Inflammatory macrophage (primary cell): ENCODE measurements around the gene RASL10A.

ENCODE experiments used
- DNase-seq, 2 donors: peaks; one replicate each; pipeline ENCODE4 v3.0.0-alpha.2; 2020 to 2022

Gene RASL10A

GRCh38 chr22:29338398-29338797 is 22.9 kb upstream of the RASL10A start:
- no peak for DNase-seq

- no peak for DNase-seq
These were observed 22.3 kb upstream of the RASL10A start for GRCh38 chr22:29337631-29338284.

GRCh38 chr22:29336751-29337490 is 21.4 kb upstream of the RASL10A start:
- peak; percentile 37 to 61 for DNase-seq

- DNase-seq, result no peak
These were observed 20.2 kb upstream of the RASL10A start for GRCh38 chr22:29335656-29336055.

GRCh38 chr22:29334696-29335344 is 19.3 kb upstream of the RASL10A start:
- DNase-seq, result no peak

GRCh38 chr22:29334148-29334547 is 18.7 kb upstream of the RASL10A start:
- no peak for DNase-seq

- DNase-seq, result no peak
These were observed 17.5 kb upstream of the RASL10A start for GRCh38 chr22:29332886-29333496.

- no peak for DNase-seq
These were observed 16.3 kb upstream of the RASL10A start for GRCh38 chr22:29331658-29332300.

- no peak for DNase-seq
These were observed 15.7 kb upstream of the RASL10A start for GRCh38 chr22:29331213-29331612.

GRCh38 chr22:29330753-29331152 is 15.3 kb upstream of the RASL10A start:
- DNase-seq, result peak in 1 of 2 donors; percentile 65

GRCh38 chr22:29330291-29330690 is 14.8 kb upstream of the RASL10A start:
- no peak for DNase-seq

GRCh38 chr22:29329581-29329980 is 14.1 kb upstream of the RASL10A start:
- no peak for DNase-seq

GRCh38 chr22:29328566-29329500 is 13.3 kb upstream of the RASL10A start:
- no peak for DNase-seq

GRCh38 chr22:29328055-29328454 is 12.6 kb upstream of the RASL10A start:
- no peak for DNase-seq

- DNase-seq, result no peak
These were observed 11.7 kb upstream of the RASL10A start for GRCh38 chr22:29327089-29327764.

GRCh38 chr22:29326481-29326880 is 11.0 kb upstream of the RASL10A start:
- no peak for DNase-seq

- no peak for DNase-seq
These were observed 10.4 kb upstream of the RASL10A start for GRCh38 chr22:29325785-29326315.

GRCh38 chr22:29325356-29325755 is 9.9 kb upstream of the RASL10A start:
- DNase-seq, result no peak

GRCh38 chr22:29323641-29324040 is 8.1 kb upstream of the RASL10A start:
- DNase-seq, result no peak

GRCh38 chr22:29320546-29320945 is 5.0 kb upstream of the RASL10A start:
- no peak for DNase-seq

GRCh38 chr22:29319072-29319471 is 3.6 kb upstream of the RASL10A start:
- no peak for DNase-seq
